Neural progenitor cell (in vitro differentiated cells): ENCODE data around the gene FBXW5.

Source experiments
- CTCF ChIP-seq: fragments of 200-600 bp; sonication (generic); IDR thresholded peaks from 2 replicates; pipeline ENCODE4 v1.5.1; 2017; ENCODE audit warnings: antibody characterized with exemption, mild to moderate bottlenecking
- EZH2 ChIP-seq: fragments of 200-600 bp; sonication (generic); IDR thresholded peaks from 2 replicates; pipeline ENCODE4 v1.6.1; 2017; ENCODE audit warnings: antibody characterized with exemption, mild to moderate bottlenecking, moderate library complexity

DNA sequence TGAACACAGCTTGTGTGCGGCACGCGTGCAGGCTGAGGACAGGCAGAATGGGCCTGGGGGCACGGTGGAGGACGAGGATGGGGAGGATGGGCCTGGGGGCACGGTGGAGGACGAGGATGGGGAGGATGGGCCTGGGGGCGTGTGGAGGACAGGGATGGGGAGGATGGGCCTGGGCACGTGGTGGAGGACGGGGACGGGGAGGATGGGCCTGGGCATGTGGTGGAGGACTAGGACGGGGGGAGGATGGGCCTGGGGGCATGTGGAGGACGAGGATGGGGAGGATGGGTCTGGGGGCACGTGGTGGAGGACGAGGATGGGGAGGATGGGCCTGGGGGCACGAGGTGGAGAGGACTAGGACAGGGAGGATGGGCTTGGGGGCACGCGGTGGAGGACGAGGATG lies 22.0 kb downstream of the FBXW5 start:
- TF ChIP-seq CTCF, result no peak
- no peak for TF ChIP-seq EZH2
